Activated CD4-positive, alpha-beta T cell treated with anti-CD3 and anti-CD28 coated beads, Interleukin-2, amount 10 ng/mL, durations not matched to agents 24 days and 14 days (primary cell): Measurements from ENCODE around the gene CCDC18. TPM values are rescaled to one million over a fixed set of nuclear protein-coding genes. Genes with fewer than 3 reads are reported as not detected.

Source experiments
- DNase-seq: peaks from one replicate; pipeline ENCODE4 v3.0.0; 2022
- H3K27ac Mint-ChIP-seq: one replicate; pipeline ENCODE4 v1.8.0; 2022; ENCODE audit warnings: mild to moderate bottlenecking, mixed read lengths
- H3K27me3 Mint-ChIP-seq: one replicate; pipeline ENCODE4 v1.8.0; 2022; ENCODE audit warnings: mixed read lengths
- H3K36me3 Mint-ChIP-seq: one replicate; pipeline ENCODE4 v1.8.0; 2022; ENCODE audit warnings: low read depth, mild to moderate bottlenecking, mixed read lengths
- H3K4me1 Mint-ChIP-seq: one replicate; pipeline ENCODE4 v1.8.0; 2021; ENCODE audit warnings: mixed read lengths
- H3K4me3 Mint-ChIP-seq: one replicate; pipeline ENCODE4 v1.8.0; 2022; ENCODE audit warnings: mild to moderate bottlenecking, moderate library complexity, mixed read lengths
- H3K9me3 Mint-ChIP-seq: one replicate; pipeline ENCODE4 v1.8.0; 2021; ENCODE audit warnings: mixed read lengths
- intact Hi-C: fragments of 100-400 bp; cut with micrococcal nuclease; formaldehyde crosslinking; loops from one replicate; pipeline ENCODE4 v1.15.1; 2023
- total RNA-seq: library from RNA; stranded (reverse); gene quantifications from 2 replicates; pipeline ENCODE4 v1.2.3, GENCODE V29; 2022

The CCDC18 gene
- total RNA-seq, 1 donor from 2014 or later = 17.9 TPM

DNA sequence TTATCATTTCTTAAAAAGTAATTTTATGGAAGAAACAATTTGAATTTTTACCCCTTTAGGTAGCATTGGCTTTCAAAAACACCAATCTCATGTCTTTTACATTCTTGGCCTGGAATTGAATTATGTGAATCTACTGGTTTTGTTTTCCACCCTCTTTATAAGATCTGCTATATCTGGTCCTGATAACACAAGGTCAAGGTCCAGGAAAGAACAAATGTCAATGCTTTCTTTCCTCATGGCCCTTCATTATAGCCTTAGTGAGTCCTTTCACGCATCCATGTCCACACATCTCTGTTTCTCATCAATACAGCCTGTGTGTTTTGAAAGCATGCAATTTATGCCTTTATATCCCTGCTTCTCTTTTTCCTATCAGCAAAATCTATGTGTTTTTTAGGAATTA lies 141.2 kb downstream of the CCDC18 start:
- Mint-ChIP-seq H3K36me3 (no peaks in the 10 kb centered on the region), H3K27me3 (no peaks in the 10 kb centered on the region), H3K4me1 (no peaks in the 10 kb centered on the region), H3K4me3 (no peak overlapping the region), H3K27ac (no peak overlapping the region), H3K9me3 (no peaks in the 10 kb centered on the region)
- DNase-seq = no peak
- intact Hi-C loops = no loop called here

DNA sequence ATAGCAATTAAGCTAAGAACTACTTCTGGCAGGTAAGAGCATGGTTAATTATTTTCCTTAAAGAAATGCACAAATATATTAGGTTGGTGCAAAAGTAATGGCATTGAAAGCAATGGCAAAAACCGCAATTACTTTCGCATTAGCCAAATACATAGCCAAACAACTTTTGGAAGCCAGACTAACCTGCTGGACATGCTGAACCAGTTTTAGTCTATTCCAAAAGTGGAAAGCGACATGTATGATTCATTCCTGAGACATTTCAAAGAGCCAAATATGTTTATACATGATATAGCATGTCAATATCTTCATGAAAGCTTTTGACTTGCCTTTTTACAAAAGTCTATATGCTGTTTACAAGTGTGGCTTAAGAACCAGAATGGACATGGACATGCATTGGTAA lies 141.8 kb downstream of the CCDC18 start:
- H3K9me3 Mint-ChIP-seq = no peaks in the 10 kb centered on the region
- H3K4me3 Mint-ChIP-seq = no peak overlapping the region
- no peak overlapping the region for H3K27ac Mint-ChIP-seq
- H3K27me3 Mint-ChIP-seq = no peaks in the 10 kb centered on the region
- no peaks in the 10 kb centered on the region for H3K36me3 Mint-ChIP-seq
- no peaks in the 10 kb centered on the region for H3K4me1 Mint-ChIP-seq
- no peak for DNase-seq
- intact Hi-C loops = no loop called here

DNA sequence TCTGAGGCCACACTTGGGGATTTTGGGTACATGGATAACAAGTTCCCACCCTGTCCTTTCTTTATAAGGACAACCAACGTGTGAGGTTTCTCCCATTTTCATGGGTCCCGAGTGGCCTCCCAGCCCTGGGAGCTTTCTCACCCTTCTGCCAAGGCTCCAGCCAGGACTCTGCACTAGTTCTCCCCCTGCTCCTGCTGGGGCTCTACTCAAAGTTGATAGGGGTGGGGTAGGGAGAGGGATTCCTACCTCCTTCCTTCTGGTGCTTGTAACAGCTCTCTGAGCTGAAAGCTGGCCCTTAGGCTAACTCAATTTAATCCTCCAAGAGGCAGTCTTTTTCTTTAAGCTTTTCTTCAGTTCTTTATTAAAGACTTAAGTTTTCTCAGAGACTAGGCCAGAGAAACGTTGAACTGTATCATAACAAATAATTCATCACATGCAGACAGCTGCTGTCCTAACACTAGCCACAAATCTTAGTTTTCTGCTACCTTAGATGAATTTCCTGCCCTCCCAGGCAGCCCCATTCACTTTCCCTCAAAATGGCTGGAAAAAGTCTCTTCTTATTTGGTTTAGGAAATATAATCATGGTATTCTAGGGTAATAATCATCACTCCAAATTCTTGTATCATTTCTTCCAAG lies 142.8 kb downstream of the CCDC18 start:
- Mint-ChIP-seq H3K27ac (no peak overlapping the region), H3K4me1 (no peaks in the 10 kb centered on the region), H3K9me3 (no peaks in the 10 kb centered on the region), H3K27me3 (no peaks in the 10 kb centered on the region), H3K4me3 (no peak overlapping the region), H3K36me3 (no peaks in the 10 kb centered on the region)
- intact Hi-C loops = no loop called here
- no peak for DNase-seq

DNA sequence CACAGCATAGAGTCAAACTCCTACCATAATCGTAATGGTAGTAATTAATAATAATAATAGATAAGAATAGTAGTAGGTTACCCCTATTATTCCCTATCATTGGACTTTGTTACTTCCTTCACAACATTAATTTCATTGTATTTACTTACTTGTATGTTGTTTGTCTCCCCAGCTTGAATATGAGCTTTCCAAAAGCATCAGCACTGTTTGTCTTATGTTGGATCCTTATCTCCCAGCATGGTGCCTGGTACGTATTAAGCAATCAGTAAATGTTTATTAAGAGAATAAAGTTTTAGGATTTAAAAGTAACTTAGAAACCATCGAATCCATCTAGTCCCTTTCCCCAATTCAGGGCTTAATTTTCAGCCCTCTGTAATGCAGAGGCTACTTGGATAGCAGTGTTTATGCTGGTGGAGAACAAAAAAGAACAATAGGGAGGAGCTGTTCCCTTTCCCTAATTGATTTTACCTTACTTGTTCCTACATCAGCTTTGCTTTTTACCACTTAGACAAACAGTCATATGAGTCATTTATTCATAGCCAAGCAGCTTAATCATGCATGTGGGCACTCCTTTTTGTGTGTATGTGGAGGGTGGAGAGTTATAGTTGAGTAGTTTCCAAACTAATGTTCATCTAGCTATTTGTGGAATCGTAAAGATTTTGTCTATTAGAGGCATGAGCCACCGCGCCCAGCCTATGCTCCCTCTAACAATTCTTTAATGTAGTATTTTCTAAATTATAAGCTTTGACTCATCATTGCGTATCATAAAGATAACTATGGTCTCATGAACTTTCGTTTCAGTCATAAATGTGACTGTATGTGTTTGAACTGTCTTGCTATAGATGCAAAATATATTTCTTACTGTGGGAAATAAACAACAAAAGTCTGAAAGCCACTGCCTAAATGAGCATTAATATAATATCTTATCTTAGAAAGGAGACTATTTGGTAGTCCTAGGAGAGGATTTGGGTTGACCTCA lies 144.3 kb downstream of the CCDC18 start:
- Mint-ChIP-seq H3K27ac (no peak overlapping the region), H3K36me3 (no peaks in the 10 kb centered on the region), H3K4me3 (no peak overlapping the region), H3K4me1 (no peaks in the 10 kb centered on the region), H3K27me3 (no peaks in the 10 kb centered on the region), H3K9me3 (no peaks in the 10 kb centered on the region)
- no peak for DNase-seq
- intact Hi-C loops = no loop called here

Other genes starting within 250 kb of the CCDC18 start
- 18.8 and 19.7 TPM in 2 replicates for gene DIPK1A, start 219.3 kb upstream of the CCDC18 start, total RNA-seq
- gene MTF2, start 101.4 kb upstream of the CCDC18 start, total RNA-seq = 63.7 and 64.3 TPM in 2 replicates
- gene TMED5, start 311 bp upstream of the CCDC18 start, total RNA-seq = 43.1 and 44.7 TPM in 2 replicates
- gene DR1, start 165.2 kb downstream of the CCDC18 start, total RNA-seq = 100 and 107 TPM in 2 replicates